SH-SY5Y (cell line): ENCODE results near the gene DMAC2L.

Experiments
- GATA2 ChIP-seq: IDR thresholded peaks from 2 replicates; pipeline ENCODE4 v1.6.1; 2011; ENCODE audit warnings: mild to moderate bottlenecking, low read depth, low read length
- GATA3 ChIP-seq: IDR thresholded peaks from 2 replicates; pipeline ENCODE4 v1.6.1; 2011; ENCODE audit warnings: low read depth, mild to moderate bottlenecking, low read length, moderate library complexity

Gene DMAC2L

GRCh38 chr14:50359631-50360030, 47.5 kb downstream of the DMAC2L start:
- TF ChIP-seq GATA3 (no peak), GATA2 (no peak)

- TF ChIP-seq GATA2, result no peak
- TF ChIP-seq GATA3, result no peak
Measured at GRCh38 chr14:50360093-50360492, 48.0 kb downstream of the DMAC2L start.

GRCh38 chr14:50360851-50361250, 48.7 kb downstream of the DMAC2L start:
- TF ChIP-seq GATA2 (no peak), GATA3 (no peak)

- no peak for TF ChIP-seq GATA2
- TF ChIP-seq GATA3, result no peak
Measured at GRCh38 chr14:50362764-50363713, 50.9 kb downstream of the DMAC2L start.

GRCh38 chr14:50363714-50364111, 51.6 kb downstream of the DMAC2L start:
- TF ChIP-seq GATA2 (no peak), GATA3 (no peak)

GRCh38 chr14:50364792-50365191, 52.7 kb downstream of the DMAC2L start:
- TF ChIP-seq GATA2 (no peak), GATA3 (no peak)

- TF ChIP-seq GATA2 (no peak), GATA3 (no peak)
Measured at GRCh38 chr14:50366115-50366514, 54.0 kb downstream of the DMAC2L start.

GRCh38 chr14:50366589-50366988, 54.5 kb downstream of the DMAC2L start:
- TF ChIP-seq GATA3, result no peak
- no peak for TF ChIP-seq GATA2

GRCh38 chr14:50371546-50371945, 59.4 kb downstream of the DMAC2L start:
- TF ChIP-seq GATA3 (no peak), GATA2 (no peak)

- no peak for TF ChIP-seq GATA3
- no peak for TF ChIP-seq GATA2
Measured at GRCh38 chr14:50373959-50374358, 61.8 kb downstream of the DMAC2L start.

GRCh38 chr14:50375760-50376159, 63.6 kb downstream of the DMAC2L start:
- TF ChIP-seq GATA2, result no peak
- TF ChIP-seq GATA3, result no peak
